ENCODE measurements around the gene ENAM.
"Not testable (repeated sequence)": the region's sequence is repeated elsewhere in the genome, so short reads cannot be mapped to it uniquely, and the experiment has no call there.

ENAM gene

DNA sequence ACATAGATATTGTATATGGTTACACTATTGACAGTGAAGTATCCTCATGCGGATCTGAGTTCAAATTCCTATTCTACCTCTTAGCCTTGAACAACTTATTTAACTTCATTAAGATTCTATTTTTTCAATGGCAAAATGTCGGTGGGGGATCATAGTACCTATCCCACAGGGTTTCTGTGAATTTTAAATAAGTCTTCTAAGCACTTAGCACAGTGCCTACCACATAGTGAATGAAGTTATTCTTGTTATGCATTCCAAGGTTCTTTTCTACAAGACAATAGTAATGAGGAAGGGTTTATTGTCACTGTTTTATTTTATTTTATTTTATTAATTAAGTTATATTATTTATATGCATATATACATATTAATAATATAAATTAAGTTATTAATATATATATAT is 8.8 kb upstream of the ENAM start:
- intact Hi-C loops (cut with DNase I), result no loop called here
- DNase-seq, result no peak

DNA sequence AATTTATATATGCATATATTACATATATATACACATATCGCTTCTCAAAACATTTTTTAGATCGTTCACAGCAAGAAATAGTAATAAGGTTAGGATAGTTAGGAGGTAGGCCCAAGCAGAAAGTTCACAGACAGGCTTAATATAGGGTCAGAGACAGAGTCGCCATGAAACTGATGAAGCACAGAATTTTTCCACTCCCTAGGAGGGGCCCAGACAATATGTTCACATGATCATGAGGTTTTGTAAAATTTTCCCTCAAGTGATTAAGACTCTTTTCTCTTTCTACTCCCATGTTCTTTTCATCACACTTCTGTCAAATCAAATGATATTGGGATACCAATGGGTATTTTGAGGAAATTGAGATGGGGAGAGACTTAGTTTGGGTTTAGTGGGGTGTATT is 5.2 kb upstream of the ENAM start:
- DNase-seq, result no peak
- intact Hi-C loops (cut with DNase I), result no loop called here

DNA sequence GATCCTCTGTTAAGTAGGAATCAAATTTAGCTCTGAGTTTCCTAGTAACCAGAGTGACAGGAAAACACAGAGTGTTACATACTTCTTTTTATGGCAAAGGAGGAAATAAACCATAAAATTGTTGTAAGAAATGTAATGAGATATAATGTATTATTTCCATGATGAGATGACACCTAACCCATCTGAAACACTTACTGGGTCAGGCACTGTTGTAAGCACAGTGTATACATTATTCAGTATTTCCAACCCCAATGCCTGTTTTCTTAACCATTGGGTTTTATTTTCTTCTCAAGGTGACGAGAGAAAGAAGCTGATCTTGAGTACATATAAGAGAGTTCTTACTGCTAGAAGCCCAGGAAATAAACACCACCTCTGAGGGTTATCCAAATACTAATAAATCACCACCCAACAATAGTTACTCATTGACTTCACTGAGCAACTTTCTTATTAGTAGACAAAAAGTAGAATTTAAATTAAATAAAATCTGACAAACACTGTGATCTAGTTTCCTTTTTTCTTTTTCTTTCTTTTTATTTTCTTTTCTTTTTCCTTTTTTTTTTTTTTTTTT is 4.2 kb upstream of the ENAM start:
- no peak for DNase-seq
- intact Hi-C loops (cut with DNase I), result no loop called here

DNA sequence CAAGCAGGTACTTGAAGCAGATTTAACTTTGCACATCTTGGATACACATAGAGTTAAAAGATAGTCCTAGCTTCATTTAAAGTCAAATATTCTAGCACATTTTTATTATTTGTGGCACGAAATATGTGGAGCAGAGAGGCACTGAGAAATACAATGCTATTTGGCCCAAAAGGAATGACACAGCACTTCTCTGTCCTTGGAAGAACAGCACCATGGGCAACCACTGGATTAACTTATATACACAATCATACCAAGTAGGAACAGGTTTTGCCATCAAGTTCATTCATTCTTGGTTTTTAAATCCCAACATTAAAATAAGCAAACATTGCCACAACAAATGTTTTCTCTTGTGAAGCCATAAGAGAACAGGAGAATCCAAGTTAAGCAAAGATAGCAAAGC is 924 bp upstream of the ENAM start:
- no peak for DNase-seq
- intact Hi-C loops (cut with DNase I), result no loop called here

DNA sequence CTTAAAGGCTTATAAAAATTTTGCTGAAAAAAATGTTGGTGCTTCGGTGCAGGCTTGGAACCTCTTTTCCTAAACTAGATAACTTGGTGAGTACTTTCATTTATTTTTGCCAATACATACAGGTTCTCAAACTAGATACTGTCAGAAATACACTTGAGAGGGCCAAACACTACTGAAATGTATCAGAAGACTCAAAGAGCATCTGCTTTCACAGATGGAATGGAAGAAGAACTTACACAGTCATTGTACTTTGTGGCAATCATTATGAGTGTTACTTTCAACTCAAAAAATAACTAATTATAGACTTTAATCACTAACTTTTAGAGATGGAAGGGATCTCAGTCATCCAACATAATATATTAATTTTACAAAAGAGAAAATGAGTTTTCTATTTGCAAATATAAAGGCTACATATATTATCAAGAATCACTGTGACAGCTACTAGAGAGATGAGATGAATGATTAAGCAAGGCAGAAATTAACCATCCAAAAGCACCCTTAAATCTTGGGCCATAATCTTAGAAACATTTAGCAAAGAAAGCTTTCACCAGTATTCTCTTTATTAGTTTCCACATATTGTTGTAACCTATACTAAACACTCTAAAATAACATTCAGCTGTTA is 1.0 kb downstream of the ENAM start:
- intact Hi-C loops (cut with DNase I), result no loop called here
- DNase-seq, result no peak

GRCh38 chr4:70630162-70630561 is 1.6 kb downstream of the ENAM start:
- DNase-seq, result no peak
- intact Hi-C loops (cut with DNase I), result no loop called here

GRCh38 chr4:70632028-70632427 is 3.5 kb downstream of the ENAM start:
- intact Hi-C loops (cut with DNase I), result no loop called here
- DNase-seq, result no peak

- no peak for DNase-seq
- intact Hi-C loops (cut with DNase I), result no loop called here
These were observed 5.9 kb downstream of the ENAM start for GRCh38 chr4:70634482-70634881.

DNA sequence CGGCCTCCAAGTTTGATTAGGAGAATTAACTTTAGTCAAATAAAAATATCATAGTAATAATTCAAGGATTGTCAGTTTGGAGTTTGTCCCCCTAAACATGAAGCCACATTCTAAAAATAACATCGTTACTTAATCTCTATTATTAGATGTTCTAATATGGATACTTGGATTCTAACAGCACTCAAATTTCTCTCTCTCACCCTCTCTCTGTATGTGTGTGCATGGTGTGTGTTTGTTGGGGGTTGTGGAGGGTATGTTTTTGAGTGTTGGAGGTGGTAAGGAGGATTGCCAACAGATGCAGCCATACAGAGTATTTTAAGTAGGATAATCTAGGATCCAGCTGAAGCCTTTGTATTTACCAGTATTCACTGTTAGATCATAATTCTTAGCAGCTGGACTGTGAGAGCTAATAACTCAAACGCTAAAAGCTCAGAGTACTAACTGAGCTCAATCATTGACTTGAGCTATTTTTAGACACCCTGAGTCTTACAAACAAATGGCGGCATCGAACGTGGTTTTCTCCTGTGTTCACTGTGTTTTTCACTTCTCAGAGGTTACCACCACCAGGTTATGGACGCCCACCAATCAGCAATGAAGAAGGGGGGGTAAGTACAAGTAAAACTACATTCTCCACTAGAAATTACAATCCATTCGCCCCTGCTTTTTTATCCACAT is 8.8 kb downstream of the ENAM start:
- DNase-seq, result no peak
- intact Hi-C loops (cut with DNase I), result no loop called here

GRCh38 chr4:70640192-70640591 is 11.6 kb downstream of the ENAM start:
- no peak for DNase-seq
- intact Hi-C loops (cut with DNase I), result no loop called here

DNA sequence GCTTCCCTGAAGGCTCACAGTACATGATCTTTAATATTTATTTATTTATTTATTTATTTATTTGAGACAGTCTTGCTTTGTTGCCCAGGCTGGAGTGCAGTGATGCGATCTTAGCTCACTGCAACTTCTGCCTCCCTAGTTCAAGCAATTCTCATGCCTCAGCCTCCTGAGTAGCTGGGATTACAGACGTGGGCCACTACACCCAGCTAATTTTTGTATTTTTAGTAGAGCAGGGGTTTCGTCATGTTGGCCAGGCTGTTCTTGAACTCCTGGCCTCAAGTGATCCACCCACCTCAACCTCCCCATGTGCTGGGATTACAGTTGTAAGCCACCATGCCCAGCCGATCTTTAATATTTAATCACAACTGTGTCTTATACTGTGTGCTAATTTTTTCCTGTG is 22.2 kb downstream of the ENAM start:
- intact Hi-C loops (cut with DNase I); DNase-seq: not testable (repeated sequence)

- intact Hi-C loops (cut with DNase I), result no loop called here
- no peak for DNase-seq
These were observed 23.4 kb downstream of the ENAM start for GRCh38 chr4:70651864-70652506.

DNA sequence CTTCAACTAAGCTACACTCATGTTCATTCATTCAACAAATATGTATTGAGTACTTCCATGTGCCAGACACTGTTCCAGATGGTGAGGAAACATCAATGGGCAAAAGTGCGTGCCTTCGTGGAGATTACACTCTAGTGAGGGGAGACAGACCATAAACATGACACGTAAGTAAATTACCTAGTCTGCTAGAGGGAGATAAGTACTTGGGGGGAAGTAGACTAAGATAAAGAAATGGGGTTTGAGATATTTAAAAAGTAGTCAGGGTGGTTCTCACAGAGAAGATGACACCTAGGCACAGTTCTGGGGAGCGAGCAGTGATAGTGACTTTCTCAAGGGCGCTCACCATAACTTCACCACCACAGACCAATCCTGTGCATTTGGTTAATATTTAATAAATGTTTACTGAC is 26.1 kb downstream of the ENAM start:
- intact Hi-C loops (cut with DNase I), result no loop called here
- DNase-seq, result no peak

GRCh38 chr4:70657326-70657725 is 28.8 kb downstream of the ENAM start:
- no peak for DNase-seq
- intact Hi-C loops (cut with DNase I), result no loop called here

DNA sequence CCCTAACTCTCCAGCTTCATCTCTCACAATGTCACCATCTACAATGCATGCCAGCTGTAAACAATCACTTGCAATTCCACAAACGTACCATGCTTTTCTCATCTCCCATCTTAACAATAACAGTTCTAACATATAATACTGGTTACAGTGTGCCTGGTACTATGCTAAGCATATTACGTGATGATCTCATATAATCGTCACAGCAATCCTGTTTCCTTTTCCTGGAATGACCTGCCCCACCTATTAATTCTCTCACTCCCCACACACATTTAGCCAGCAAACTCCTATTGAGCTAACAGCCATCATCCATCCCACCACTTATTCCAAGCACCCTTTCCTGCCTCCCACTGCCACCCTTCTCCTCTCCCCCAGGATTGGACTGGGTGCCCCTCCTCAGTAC is 29.9 kb downstream of the ENAM start:
- DNase-seq, result no peak
- intact Hi-C loops (cut with DNase I), result no loop called here

- intact Hi-C loops (cut with DNase I), result no loop called here
- DNase-seq, result no peak
These were observed 31.6 kb downstream of the ENAM start for GRCh38 chr4:70660106-70660505.

DNA sequence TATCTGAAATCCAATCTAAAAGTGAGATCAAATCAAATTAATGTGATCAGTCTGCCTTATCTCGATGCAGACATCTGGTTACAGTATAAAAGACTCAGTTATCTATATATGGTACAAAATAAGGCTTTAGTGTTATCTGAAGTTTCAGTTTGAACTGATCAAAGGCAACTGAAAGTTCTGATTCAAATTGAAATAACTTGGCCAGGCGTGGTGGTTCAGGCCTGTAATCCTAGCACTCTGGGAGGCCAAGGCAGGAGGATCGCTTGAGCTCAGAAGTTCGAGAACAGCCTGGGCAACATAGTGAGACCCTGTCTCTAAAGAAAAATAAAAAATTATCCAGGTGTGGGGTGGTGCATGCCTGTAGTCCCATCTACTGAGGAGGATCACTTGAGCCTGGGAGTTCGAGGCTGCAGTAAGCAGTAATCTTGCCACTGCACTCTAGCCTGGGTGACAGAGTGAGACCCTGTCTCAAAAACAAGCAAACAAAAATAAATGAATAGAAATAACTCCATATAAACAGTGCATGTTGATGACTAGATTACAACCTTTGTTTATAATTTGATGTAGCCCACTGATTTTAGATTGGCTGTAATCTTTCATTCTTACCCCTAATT is 32.9 kb downstream of the ENAM start:
- DNase-seq; intact Hi-C loops (cut with DNase I): not testable (repeated sequence)

- no peak for DNase-seq
- intact Hi-C loops (cut with DNase I), result no loop called here
These were observed 37.8 kb downstream of the ENAM start, which contains the start of gene JCHAIN for GRCh38 chr4:70666369-70666768. TSS of gene JCHAIN (minus strand) at chr4:70666508. CDS start at chr4:70666490, 18 bp downstream.

DNA sequence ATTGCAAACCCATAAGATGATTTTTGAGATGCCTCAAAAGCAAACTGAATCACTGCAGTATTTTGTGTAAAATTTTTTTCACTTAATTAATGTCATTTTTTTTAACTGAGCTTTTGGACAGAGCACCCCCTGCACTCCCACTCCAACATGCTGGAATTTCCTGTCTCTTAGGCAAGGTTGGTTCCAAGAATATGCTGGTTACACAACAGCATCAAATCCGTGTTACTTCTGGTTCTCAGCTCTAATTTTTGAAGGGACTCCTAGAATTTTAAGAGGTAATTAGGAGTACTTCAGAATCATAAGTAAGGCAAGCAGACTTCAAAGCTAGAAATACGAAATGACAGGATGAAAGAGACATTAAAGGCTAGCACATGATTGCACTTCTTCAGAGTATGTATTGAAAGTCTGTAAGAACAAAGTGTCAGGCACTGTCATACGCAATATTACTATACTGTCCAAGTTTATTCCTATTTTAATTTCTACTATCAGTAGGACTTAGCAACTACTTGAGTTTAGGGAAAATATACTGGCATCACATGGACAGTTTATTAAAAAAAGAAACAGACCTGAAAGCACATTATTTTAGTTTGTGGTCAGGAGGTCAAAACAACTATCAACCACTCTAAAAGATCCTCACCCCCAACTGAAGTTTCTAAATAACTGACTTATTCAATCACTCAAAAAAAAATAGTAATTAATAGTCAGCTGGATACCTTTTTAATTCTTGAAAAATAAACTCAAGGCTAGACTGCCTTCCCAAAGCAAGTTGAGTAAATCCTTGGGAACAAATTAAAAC is 39.4 kb downstream of the ENAM start:
- intact Hi-C loops (cut with DNase I), result no loop called here
- no peak for DNase-seq

Data from head of caudate nucleus (tissue), 42 donors.